NCI-H1417 (cell line): Measurements from ENCODE around the gene CCDC13.

Experiments
- DNase-seq, 3 experiments: peaks; one replicate each; lab custom pipeline; 2025; lab: John Stamatoyannopoulos, UW

CCDC13 gene

DNA sequence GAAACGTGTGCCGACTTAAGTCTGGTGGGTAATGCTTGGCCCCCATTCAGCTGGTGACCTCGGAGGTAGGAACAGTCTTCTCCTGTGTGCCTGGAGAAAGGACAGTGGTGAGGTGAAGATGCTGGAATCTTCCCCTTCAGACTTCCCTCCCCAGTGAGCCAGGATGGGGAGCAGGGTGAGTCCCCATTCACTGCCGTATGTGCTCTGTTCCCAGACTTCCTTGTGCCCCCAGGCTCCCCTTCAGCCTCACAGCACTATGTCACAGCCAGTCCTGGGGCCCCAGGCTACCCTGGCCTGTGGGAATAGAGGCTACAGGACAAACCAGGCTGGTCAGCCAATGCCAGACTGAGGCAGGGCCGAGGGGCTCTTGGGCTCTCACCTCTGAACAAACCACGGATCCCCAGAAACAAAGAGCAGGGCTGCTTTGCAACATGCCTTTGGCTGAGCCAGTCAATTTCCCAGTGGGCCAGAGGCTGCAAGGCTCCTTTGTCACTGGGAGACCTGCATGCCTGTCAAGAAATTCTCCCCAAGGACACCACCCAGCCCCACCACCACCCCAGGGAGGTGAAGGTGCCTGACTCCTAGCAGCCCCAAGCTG, 38.7 kb downstream of the CCDC13 start:
- DNase-seq, result no peak

DNA sequence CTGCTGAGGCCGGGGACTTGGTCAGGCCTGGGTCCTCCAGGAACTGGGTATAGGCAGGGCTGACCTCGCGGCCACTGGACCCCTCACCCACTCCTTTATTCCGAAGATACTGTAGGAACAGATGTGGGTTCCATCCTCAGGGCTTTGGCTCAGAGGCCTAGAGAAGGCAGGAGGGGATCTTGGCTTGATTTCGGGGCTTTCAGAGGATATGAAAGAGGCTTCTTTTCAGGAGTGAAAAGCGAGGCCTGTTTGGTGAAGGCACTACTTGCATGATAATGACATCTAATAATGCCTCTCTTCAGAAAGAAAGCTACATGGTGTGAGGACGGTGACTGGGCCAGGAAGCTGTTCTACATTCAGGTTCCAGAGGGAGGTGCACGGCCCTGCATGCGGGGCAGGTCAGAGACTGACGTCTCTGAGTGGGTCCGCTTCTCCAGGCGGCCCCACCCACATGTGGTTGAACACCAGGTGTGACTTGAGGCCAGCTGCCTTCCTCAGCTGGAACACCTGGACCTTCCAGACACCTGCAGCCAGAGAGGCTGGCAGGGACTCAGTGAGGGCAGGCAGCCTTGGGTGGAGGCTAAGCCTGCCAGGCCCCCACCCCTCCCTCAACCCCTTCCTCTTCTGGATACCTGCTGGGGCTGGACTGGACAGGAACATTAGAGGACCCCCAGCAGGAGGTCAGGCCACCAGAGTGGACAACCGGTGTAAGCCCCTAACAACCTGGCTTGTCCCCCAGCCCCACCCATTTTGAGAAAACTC, 39.4 kb downstream of the CCDC13 start:
- DNase-seq, result peak in 1 of 3 experiments; percentile 44

DNA sequence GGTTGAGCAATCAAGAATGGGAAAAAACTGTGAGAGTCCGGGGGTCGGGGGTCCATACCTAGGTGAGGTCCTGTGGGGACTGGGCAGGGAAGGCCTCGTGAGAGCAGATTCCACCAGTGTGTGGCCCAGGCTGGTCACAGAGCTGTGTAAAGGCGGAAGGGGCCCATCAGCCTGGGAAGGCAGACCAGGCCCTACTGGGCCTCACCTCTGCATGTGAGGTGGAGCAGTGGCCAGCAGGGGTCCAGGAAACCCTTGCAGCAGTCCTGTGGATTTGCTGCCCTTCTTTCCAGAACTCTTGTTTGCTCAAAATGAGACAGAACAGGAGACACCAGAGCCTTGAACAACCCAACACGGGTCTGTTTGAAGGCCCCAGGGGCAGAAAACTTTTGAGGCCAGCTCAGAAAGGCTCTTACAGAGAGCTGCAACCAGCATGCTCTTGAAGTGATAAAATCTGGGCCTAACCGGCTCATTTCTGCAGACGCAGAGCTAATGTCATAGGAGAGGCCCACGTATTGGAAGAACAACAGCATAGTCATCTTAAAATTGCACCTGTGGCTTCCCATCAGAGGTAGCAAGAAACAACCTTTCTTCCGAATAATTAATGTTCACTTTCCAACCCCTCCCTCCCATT, 40.1 kb downstream of the CCDC13 start:
- no peak for DNase-seq

DNA sequence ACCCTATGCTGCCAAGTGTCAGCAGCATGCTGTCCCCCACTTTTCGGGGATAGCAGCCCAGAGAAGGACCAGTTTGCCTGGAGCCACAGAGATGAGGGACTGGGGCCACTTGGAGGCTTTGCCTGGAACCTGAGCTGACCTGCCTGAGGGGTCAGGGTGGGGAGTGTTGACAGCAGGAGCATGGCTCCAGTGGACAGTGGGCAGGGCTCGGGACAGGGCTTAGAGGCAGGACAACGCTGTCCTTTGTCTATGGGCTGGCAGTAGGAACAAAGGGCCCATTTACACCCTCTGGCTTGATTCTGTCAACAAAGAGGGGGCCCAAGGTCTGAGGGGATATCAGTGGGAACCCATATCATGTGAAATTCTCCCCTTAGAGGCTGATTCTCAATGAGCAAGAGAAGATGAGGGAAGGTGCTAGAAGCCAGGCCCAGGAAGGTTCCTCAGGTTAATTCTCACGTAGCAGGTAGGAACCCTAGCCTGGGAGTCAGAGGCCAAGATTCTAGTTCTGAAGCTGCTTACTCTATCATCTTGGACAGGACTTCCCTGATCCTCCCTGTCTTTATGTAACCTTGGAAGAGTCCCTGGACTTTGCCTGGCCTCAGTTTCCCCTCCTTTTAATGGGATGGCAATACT, 40.7 kb downstream of the CCDC13 start:
- no peak for DNase-seq

DNA sequence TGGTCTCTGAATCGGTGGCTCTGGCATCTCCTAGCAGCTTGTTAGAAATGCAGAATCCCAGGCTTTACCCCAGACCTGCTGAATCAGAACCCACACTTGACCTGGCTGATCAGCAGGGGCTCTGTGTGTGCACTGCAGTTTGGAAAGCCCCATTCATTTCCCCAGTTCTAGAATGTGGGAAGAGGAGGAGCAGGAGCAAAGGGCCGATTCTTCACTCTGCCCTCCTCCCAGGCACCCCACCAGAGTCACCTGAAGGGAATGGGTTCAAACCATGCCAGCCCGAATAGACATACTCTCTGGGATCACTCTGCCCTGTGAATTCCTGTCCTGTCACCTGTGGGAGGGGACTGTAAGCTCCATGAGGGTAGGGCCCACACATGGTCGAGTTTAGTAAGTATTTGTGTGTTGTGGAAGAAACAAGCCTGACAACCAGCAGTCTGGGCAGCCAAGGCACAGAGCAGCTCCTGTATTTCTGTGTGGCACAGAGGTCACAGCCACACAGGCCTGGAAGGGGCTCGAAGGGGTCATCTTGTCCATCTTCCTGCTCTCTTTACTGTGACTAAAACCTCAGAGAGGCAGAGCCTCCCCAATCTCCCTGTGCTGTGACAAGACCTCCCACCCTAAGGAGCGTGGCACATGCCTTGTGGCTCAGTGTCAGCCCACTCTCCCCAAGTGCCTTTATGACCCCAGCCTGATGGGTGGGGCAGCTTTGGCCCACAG, 41.4 kb downstream of the CCDC13 start:
- DNase-seq, result no peak

DNA sequence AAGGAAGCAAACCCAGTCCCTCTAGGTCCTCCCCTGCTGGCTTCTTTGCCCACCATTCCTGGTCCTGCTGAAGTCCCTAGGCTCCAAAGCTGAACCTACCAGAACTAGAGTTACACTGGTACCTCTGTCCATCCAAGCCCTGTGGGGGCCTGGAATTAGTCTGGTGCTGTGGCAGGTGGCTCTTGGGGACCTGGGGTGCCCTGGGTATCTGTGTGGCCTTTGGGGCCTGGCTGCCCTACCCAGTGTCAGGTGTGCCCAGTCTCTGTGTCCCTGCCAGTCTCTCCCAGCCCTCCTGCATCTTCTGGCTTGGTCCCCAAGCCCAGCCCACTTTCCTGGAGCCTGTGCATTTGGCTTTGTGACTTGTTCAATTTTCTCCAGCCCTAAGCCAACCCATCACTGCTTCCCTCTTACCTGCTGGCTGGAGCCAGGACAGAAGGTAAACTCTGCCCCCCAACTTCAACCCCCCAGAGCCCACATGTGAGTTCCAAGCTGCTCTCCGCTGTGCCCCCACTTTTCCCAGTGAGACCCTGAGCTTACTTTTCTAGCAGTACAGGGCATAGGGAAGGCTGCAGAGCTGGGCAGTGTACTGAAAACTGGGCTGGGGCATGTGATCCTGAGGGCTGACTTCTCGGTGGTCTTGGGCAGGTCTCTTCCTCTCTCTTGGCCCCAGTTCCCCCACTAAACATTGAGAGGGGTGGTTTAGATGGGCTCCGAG, 42.2 kb downstream of the CCDC13 start:
- DNase-seq, result no peak

DNA sequence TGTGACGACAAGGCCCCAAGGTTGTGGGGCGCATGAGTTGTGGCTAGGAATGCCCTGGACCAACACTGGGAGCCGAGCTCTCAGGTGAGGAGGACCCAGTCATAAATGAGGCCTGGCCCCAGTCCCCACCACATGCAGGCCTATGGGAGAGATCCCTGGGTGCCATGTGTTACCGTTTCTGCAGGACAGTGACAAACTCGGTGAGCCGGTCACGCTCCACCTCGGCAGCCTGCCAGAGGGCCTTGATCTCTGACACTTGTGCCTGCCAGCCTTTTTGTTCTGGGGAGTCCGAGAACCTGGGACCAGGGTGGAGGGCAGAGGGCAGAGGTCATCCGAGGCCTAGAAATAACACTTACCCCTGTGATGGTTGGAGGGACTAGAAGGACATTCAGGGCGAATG, 42.8 kb downstream of the CCDC13 start:
- DNase-seq, result no peak

DNA sequence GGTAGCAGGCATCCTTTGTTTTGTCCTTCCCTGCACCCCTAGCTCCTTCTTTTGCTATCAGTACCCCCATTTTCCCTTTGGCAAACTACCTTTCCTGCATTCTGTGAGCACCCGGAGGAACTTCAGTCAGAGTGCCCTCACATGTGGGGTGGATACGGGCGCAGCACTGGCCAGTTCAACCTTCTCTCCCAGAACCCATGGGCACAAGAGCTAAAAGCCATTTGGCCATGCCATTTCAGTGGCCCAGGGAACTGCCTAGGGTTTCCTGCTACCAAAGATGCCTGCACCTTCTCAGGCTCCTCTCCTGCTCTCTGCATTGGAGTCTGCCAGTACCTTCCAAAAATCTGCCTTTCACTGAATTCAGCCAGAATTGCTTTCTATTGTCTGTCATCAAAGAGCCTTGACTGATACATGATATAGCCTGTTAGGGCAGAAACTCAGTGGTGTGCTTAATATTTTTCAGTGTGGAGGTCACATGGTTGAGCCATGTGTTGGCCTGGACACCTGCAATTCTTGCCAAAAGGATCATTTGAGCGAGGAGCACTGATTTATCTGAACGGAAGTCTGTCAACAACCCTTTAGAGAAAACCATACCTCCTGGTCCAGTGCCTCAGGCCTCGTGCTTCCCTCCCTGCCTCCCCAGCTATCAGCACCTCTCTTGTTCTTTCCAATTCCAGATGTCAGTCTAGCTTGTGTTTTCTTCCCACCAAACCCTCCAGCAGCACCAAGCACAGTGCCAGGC, 43.5 kb downstream of the CCDC13 start:
- DNase-seq, result no peak

DNA sequence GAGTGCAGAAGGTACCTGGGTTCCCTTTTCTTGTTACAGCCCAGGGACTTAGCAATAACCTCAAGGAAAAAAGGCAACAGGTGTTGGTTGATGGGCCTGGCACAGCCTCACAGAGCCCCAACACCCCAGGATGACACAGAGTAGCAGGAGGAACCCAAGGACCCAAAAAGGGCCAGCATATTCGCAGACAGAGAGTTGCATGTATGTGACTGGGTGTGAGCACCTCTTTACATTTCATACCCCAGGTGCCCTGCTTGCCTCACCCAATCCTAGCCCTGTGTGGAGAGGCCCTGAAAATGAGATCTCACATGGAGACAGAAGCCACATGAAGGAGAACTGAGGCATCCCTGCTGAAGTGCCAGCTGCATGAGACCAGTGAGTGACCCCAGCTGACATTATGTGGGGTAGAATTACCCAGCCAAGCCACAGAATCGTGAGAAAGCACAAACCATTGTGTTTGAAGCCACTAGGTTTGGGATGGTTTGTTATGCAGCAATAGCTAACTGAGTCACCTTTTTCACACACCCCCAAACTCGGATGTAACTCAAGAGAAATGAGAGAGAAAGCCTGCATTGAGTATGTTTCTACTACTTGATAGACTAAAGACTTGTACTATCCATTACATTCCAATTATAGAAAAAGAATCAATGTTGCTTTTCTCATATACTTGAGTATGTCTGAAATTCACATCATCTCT, 44.2 kb downstream of the CCDC13 start:
- DNase-seq, result no peak

DNA sequence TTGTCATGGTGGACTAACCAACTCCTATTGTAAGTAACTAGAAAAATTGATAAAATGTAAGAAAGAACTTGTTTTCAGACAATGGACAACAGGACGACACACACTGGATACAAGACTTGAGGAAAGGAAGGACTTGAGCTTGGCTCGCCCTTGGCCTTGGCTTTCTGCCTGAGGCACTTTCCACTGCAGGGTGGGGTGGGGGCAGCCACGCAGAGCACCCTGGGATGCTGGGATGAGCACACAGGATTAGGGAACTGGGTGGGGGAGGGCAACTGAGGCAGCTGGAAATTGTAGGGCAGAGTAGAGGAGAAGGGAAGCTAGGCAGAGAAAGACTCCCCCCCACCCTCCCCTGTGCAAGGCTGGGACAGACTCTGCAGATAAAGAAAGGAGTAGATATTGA, 45.0 kb downstream of the CCDC13 start:
- DNase-seq, result no peak

DNA sequence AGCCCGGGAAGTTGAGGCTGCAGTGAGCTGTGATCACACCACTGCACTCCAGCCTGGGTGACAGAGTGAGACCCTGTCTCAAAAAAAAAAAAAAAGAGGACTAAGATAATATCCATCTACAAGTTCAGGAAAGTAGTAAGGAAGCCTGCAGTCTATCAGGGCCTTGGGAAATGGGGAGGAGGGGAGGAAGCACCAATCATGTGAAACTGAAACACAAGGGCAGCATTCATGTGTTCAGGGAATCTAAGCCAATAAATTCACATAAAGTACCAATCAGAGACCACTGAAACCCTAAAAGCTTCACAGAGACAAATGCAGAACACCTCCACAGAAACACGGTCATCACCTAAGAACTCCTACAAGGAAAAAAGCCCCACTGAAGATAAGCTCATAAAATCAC, 47.6 kb downstream of the CCDC13 start:
- no peak for DNase-seq

DNA sequence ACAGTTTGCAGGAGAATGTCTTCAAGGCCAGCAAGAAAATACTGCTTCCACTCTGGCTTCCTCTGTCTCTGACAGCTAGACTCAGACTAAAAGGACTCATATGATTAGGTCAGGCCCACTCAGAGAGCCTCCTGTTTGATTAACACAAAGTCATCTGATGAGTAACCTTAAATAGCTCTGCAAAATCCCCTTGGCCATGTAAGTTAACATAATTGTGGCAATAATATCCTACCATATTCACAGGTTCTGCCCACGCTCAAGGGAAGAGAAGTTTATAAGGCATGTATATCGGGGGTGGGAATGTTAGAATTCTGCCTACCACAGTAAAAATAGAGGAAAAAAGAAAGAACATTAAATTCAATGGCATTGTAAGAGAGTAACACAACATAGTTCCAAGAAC, 49.8 kb downstream of the CCDC13 start:
- no peak for DNase-seq
